Erythroblast (primary cell): ENCODE results near the gene CYFIP2.

ENCODE experiments used
- GATA1 ChIP-seq: IDR thresholded peaks from 2 replicates; pipeline ENCODE4 v1.6.1; 2011; ENCODE audit warnings: low read depth, mild to moderate bottlenecking, control low read depth, low read length, moderate library complexity
- POLR2A ChIP-seq: IDR thresholded peaks from 2 replicates; pipeline ENCODE4 v1.6.1; 2011; ENCODE audit warnings: mild to moderate bottlenecking, low read length

GRCh38 chr5:157336423-157336744 is 70.5 kb downstream of the CYFIP2 start:
- TF ChIP-seq POLR2A: no peak
- TF ChIP-seq GATA1: no peak
